ENCODE results near the gene NRDE2. TPM values are rescaled to one million over a fixed set of nuclear protein-coding genes. Genes with fewer than 3 reads are reported as not detected.

Gene NRDE2
- total and polyA plus RNA-seq, 5 experiments from 2014 or later = 5.5 to 36.8 (median 10.2) TPM

GRCh38 chr14:90302529-90303303 lies 29.0 kb downstream of the NRDE2 start:
- Mint-ChIP-seq H3K4me1 (peaks cover 17 to 21% (median 20%) of the 10 kb centered on the region in 4 donors), H3K4me3 (no peak overlapping the region), H3K27me3 (no peaks in the 10 kb centered on the region), H3K27ac (peak overlapping the region in 4 of 10 donors; percentile 27 to 51 (median 38)), H3K9me3 (no peaks in the 10 kb centered on the region), H3K36me3 (peaks cover 9 to 79% (median 16%) of the 10 kb centered on the region in 3 donors)
- DNase-seq = no peak
- ATAC-seq = no peak
- POLR2A ChIA-PET = interaction anchor here (1.1 to 1.3 kb wide), 2 partner anchors 80 to 99 kb away, joined by 3 to 4 read pairs; no protein-coding TSS in a partner anchor

- Mint-ChIP-seq H3K4me1 (peaks cover 17 to 21% (median 20%) of the 10 kb centered on the region in 4 donors), H3K27ac (peak overlapping the region in 5 of 10 donors; percentile 15 to 60 (median 24)), H3K27me3 (no peaks in the 10 kb centered on the region), H3K4me3 (no peak overlapping the region), H3K9me3 (no peaks in the 10 kb centered on the region), H3K36me3 (peaks cover 9 to 79% (median 19%) of the 10 kb centered on the region in 3 donors)
- DNase-seq (peak in 3 of 10 donors; percentile 3 to 22 (median 17)), ATAC-seq (no peak)
- POLR2A ChIA-PET = interaction anchor here (1.1 to 1.3 kb wide), 2 partner anchors 81 to 100 kb away, joined by 3 to 4 read pairs; no protein-coding TSS in a partner anchor
These were observed 30.1 kb downstream of the NRDE2 start for GRCh38 chr14:90301668-90302090.

- DNase-seq (no peak), ATAC-seq (no peak)
- Mint-ChIP-seq H3K27me3 (no peaks in the 10 kb centered on the region), H3K27ac (peak overlapping the region in 5 of 10 donors; percentile 44 to 87 (median 68)), H3K4me3 (no peak overlapping the region), H3K9me3 (no peaks in the 10 kb centered on the region), H3K36me3 (peaks cover 9 to 81% (median 22%) of the 10 kb centered on the region in 3 donors), H3K4me1 (peaks cover 17 to 21% (median 20%) of the 10 kb centered on the region in 4 donors)
- POLR2A ChIA-PET = interaction anchor here (1.1 to 1.3 kb wide), 2 partner anchors 81 to 100 kb away, joined by 3 to 4 read pairs; no protein-coding TSS in a partner anchor
These were observed 30.6 kb downstream of the NRDE2 start for GRCh38 chr14:90301122-90301521.

- Mint-ChIP-seq H3K27me3 (no peaks in the 10 kb centered on the region), H3K4me3 (no peak overlapping the region), H3K9me3 (no peaks in the 10 kb centered on the region), H3K27ac (peak overlapping the region in 7 of 10 donors; percentile 15 to 87 (median 71)), H3K36me3 (peaks cover 9 to 82% (median 22%) of the 10 kb centered on the region in 3 donors), H3K4me1 (peaks cover 17 to 21% (median 20%) of the 10 kb centered on the region in 4 donors)
- POLR2A ChIA-PET = no interaction called here
- ATAC-seq (no peak), DNase-seq (no peak)
These were observed 31.1 kb downstream of the NRDE2 start for GRCh38 chr14:90300611-90301047.

GRCh38 chr14:90299408-90299807 lies 32.3 kb downstream of the NRDE2 start:
- peaks cover 9 to 77% (median 23%) of the 10 kb centered on the region in 3 donors for H3K36me3 Mint-ChIP-seq
- POLR2A ChIA-PET = no interaction called here
- no peaks in the 10 kb centered on the region for H3K27me3 Mint-ChIP-seq
- H3K27ac Mint-ChIP-seq = no peak overlapping the region
- no peaks in the 10 kb centered on the region for H3K9me3 Mint-ChIP-seq
- ATAC-seq = no peak
- H3K4me3 Mint-ChIP-seq = no peak overlapping the region
- peaks cover 17 to 21% (median 20%) of the 10 kb centered on the region in 4 donors for H3K4me1 Mint-ChIP-seq
- DNase-seq = no peak

- POLR2A ChIA-PET = no interaction called here
- Mint-ChIP-seq H3K27me3 (no peaks in the 10 kb centered on the region), H3K4me3 (no peak overlapping the region), H3K9me3 (no peaks in the 10 kb centered on the region), H3K36me3 (peaks cover 3 to 73% (median 27%) of the 10 kb centered on the region in 3 donors), H3K27ac (peak overlapping the region in 1 of 10 donors; percentile 31), H3K4me1 (peaks cover 13 to 21% (median 20%) of the 10 kb centered on the region in 4 donors)
- ATAC-seq = no peak
- DNase-seq = no peak
These were observed 33.7 kb downstream of the NRDE2 start for GRCh38 chr14:90297876-90298629.

GRCh38 chr14:90296641-90297040 lies 35.1 kb downstream of the NRDE2 start:
- POLR2A ChIA-PET = no interaction called here
- H3K9me3 Mint-ChIP-seq = no peaks in the 10 kb centered on the region

GRCh38 chr14:90295870-90296516 lies 35.7 kb downstream of the NRDE2 start:
- no peaks in the 10 kb centered on the region for H3K9me3 Mint-ChIP-seq
- H3K4me1 Mint-ChIP-seq = peaks cover 6 to 11% (median 9%) of the 10 kb centered on the region in 4 donors
- ATAC-seq (no peak), DNase-seq (no peak)
- H3K27ac Mint-ChIP-seq = peak overlapping the region in 2 of 10 donors; percentile 41
- POLR2A ChIA-PET = no interaction called here
- H3K36me3 Mint-ChIP-seq = peaks cover 0 to 73% (median 31%) of the 10 kb centered on the region in 3 donors
- no peaks in the 10 kb centered on the region for H3K27me3 Mint-ChIP-seq
- no peak overlapping the region for H3K4me3 Mint-ChIP-seq

More at GRCh38 chr14:90296641-90297040, 35.1 kb downstream of the NRDE2 start:
- DNase-seq = no peak
- Mint-ChIP-seq H3K4me3 (no peak overlapping the region), H3K27me3 (no peaks in the 10 kb centered on the region), H3K4me1 (peaks cover 12 to 16% (median 13%) of the 10 kb centered on the region in 4 donors), H3K36me3 (peaks cover 0 to 73% (median 31%) of the 10 kb centered on the region in 3 donors), H3K27ac (peak overlapping the region in 1 of 10 donors; percentile 48)
- ATAC-seq = no peak

GRCh38 chr14:90294872-90295271 lies 36.9 kb downstream of the NRDE2 start:
- Mint-ChIP-seq H3K27ac (no peak overlapping the region), H3K27me3 (no peaks in the 10 kb centered on the region), H3K4me1 (peaks cover 0 to 5% (median 2%) of the 10 kb centered on the region in 4 donors), H3K4me3 (no peak overlapping the region), H3K36me3 (peaks cover 0 to 81% (median 27%) of the 10 kb centered on the region in 3 donors), H3K9me3 (no peaks in the 10 kb centered on the region)
- no peak for DNase-seq
- POLR2A ChIA-PET = interaction anchor here (0.5 kb wide), 1 partner anchor 41 kb away, joined by 4 read pairs; no protein-coding TSS in a partner anchor
- no peak for ATAC-seq

GRCh38 chr14:90293766-90294730 lies 37.7 kb downstream of the NRDE2 start:
- H3K27me3 Mint-ChIP-seq = no peaks in the 10 kb centered on the region
- H3K36me3 Mint-ChIP-seq = peaks cover 0 to 83% (median 24%) of the 10 kb centered on the region in 3 donors

GRCh38 chr14:90291699-90292098 lies 40.0 kb downstream of the NRDE2 start:
- peaks cover 0 to 83% (median 29%) of the 10 kb centered on the region in 3 donors for H3K36me3 Mint-ChIP-seq
- peaks cover 0 to 5% (median 0%) of the 10 kb centered on the region in 4 donors for H3K4me1 Mint-ChIP-seq
- H3K27ac Mint-ChIP-seq = no peak overlapping the region

More at GRCh38 chr14:90293766-90294730, 37.7 kb downstream of the NRDE2 start:
- POLR2A ChIA-PET = interaction anchor here (0.5 kb wide), 1 partner anchor 42 kb away, joined by 4 read pairs; no protein-coding TSS in a partner anchor
- Mint-ChIP-seq H3K4me3 (no peak overlapping the region), H3K9me3 (no peaks in the 10 kb centered on the region), H3K4me1 (peaks cover 0 to 4% (median 0%) of the 10 kb centered on the region in 4 donors), H3K27ac (peak overlapping the region in 1 of 10 donors; percentile 17)
- no peak for ATAC-seq
- DNase-seq = no peak

More at GRCh38 chr14:90291699-90292098, 40.0 kb downstream of the NRDE2 start:
- ATAC-seq = no peak
- no peaks in the 10 kb centered on the region for H3K27me3 Mint-ChIP-seq
- H3K4me3 Mint-ChIP-seq = no peak overlapping the region
- no peaks in the 10 kb centered on the region for H3K9me3 Mint-ChIP-seq
- no peak for DNase-seq
- POLR2A ChIA-PET = no interaction called here
